Glomerular visceral epithelial cell (primary cell): ENCODE measurements around the gene MMP17.

Source experiments
- DNase-seq: peaks from one replicate; pipeline ENCODE4 v3.0.0-alpha.2; 2016; ENCODE audit errors: extremely low spot score

Gene MMP17

DNA sequence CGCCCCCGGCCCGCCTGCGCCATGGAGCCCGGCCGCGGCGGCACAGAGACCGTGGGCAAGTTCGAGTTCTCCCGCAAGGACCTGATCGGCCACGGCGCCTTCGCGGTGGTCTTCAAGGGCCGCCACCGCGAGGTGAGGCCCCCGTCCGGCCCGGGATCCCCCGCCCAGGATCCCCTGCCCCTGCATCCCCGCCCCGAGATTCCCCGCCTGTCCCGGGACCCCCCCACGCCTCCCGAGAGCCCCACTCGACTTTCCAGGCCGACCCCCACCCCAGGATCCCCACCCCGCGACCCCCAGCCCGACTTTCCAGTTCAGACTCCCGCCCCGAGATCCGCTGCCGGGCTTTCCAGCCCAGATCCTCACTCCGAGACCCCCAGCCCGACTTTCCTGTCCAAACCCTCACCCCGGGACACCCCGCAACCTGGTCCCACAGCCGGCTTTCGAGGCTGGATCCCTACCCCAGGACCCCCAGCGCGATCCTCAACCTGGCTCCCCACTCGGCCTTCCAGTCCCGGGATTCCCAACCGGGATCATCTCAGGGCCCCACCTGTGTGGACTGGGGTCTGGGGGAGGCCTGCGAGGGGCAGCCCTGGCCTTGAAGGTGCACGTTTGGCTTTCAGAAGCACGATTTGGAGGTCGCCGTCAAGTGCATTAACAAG is 66.9 kb downstream of the MMP17 start:
- no peak for DNase-seq

DNA sequence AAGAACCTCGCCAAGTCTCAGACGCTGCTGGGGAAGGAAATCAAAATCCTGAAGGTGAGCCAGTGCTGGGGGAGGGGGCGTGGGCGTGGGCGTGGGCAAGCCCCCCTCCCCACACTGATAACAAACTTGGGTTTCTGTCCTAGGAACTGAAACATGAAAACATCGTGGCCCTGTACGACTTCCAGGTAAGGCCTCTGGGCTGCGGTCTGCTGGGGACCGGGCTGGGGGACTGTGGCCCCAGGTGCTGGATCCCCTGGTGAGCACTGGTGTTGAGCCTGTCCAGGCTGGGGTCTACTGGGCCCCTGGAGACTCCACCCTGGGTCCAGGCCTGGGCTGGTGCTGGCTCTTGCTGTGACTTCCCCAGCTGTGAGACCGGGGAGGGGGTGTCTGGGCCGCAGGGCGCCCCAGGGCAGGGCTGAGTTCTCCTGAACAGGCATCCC is 67.5 kb downstream of the MMP17 start:
- no peak for DNase-seq

DNA sequence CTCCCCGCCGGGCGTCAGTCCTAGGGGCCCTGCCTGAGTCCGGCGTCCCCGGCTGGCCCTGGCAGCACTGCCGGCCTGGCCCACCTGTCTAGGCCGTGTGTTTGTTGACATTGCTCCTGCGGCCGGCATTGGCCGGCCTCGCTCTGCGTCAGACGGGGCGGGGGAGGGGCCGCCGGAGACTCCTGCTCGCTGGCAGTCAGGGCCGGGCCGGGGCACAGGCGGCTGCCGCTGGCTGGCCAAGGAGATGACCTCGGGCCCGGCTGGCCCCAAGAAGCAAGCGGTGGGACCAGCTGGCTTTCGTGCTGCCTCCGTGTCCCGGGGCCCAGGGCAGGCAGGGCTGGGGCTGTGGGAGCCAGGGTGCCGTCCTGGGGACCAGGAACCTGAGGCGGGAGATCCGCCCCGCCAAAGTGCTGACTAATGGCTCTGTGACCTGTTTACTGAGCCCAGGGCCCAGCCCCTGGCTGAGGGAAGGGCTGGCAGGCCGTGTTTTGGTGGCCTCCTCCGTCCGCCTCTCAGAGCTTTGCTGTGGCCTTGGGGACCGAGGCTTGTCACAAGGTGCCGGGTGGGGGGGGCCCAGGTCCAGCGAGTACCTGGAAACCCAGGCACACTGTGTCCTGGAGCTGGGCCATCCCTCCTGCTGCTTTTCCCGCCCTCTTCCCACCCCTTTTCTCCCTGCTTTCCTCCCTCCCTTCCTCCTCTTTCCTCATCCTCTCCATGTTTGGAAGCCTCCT is 68.1 kb downstream of the MMP17 start:
- DNase-seq: peak; percentile 85

DNA sequence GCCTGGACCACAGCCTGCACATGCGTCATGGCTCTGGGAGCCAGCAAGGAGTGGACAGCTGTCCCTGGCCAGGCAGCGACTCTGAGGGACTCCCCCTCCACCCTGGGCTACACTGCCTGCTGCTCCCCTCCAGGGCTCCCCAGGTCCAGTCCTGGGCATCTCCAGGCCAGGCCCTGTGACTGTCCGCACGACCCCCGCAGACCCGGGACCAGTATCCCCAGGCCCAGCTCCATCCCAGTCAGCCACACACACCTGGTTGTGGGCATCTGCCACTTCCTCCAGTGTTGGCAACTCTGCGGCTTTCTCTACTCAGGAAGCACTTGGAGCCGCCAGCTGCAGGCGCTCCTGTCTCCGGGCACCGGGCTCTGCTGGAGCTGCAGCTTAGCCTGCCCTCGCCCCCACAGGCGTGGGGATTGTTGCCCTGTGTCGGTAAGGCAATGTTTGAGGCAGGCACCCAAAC is 68.6 kb downstream of the MMP17 start:
- no peak for DNase-seq

DNA sequence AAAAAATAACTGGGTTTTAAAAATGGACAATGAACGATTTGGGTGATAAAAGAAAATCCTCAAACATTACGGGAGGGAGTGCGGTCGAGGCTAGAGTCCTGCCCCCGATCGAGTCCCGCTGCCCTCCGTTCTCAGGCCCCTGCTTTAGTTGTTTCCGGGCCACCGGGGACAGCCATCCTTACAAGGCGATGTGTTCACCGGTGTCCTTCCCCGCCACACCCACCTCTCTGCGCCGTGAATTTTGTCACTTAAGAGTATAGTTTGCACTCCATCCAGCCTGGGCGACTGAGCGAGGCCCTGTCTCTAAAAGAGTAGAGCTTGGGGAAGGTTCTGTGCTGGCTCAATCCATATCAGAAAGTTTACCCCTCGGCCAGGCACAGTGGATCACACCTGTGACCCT is 69.1 kb downstream of the MMP17 start:
- no peak for DNase-seq

DNA sequence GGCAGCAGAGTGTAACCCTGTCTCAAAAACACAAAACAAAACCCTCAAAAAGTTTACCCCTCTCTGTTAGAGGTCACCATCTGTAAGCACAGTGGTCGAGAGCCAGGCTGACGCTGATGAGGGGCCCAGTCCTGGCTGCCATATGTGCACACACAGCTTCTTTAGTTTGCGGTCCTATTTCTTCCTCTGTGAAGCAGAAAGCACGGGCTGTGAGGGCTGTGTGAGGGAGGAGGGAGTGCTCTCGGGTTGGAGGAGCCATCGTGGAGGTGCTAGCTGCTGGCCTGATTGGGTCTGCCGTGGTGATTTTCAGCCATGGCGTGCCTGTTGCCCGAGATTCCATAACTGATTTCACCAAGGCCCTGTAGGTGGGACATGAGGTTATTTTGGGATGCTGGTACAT is 69.7 kb downstream of the MMP17 start:
- DNase-seq: no peak

DNA sequence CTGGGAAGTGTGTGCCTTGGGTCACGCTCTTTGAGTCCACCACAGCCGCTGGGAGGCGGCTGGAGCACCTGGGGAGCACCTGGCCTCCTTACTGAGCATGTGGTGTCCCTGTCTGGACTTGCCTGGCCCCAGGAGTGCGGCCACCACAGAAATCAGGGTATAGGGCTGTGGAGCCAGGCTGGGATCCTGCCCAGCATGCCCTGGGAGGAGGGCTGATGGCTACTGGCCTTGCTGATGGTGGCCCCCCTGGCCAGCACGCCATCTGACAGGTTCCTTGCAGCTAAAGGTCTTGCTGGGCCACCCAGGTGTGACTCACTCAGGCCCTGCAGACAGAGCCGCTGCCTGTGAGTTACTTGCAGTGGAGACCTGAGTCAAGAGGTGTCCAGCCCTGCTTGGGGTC is 72.2 kb downstream of the MMP17 start:
- DNase-seq: no peak
